SK-N-SH (cell line): Measurements from ENCODE around the gene LFNG. TPM values are rescaled to one million over a fixed set of nuclear protein-coding genes. Genes with fewer than 3 reads are reported as not detected.

ENCODE experiments used
- CTCF ChIA-PET: fragments of 300-600, 350-600 bp; formaldehyde crosslinking; extraction: SDS; loops from one replicate; lab custom pipeline; 2021; lab: Yijun Ruan, JAX
- POLR2A ChIA-PET: fragments of 350-600 bp; sonication (Branson Sonifier 250); formaldehyde crosslinking; extraction: SDS; loops from one replicate; lab custom pipeline; 2020; ENCODE audit warnings: antibody characterized with exemption, inconsistent platforms; lab: Yijun Ruan, JAX
- DNase-seq: peaks from one replicate; pipeline ENCODE4 v3.0.0; 2012
- H2AFZ ChIP-seq: fragments of 200-600 bp; sonication (generic); 2 replicates; pipeline ENCODE4 v1.8.1; 2016; ENCODE audit warnings: antibody characterized with exemption, mild to moderate bottlenecking, low read depth
- H3F3A ChIP-seq: fragments of 200-600 bp; sonication (generic); replicated peaks from 2 replicates; pipeline ENCODE3; 2016; ENCODE audit warnings: antibody characterized with exemption, mild to moderate bottlenecking; ENCODE audit not compliant: insufficient read depth
- H3K27ac ChIP-seq, 2 experiments: fragments of 200-500 bp in 1 of 2; fragments of 200-600 bp in 1 of 2; sonication (Bioruptor generic) in 1 of 2; sonication (generic), shearing (Covaris generic) in 1 of 2; 2 replicates each; pipeline versions ENCODE4 v1.5.1 to v1.6.1; 2014 to 2016; ENCODE audit warnings: low read depth in 2 of 2, inconsistent platforms in 1 of 2, low read length in 1 of 2, mild to moderate bottlenecking in 1 of 2, mixed read lengths in 1 of 2
- H3K27me3 ChIP-seq: fragments of 200-600 bp; sonication (generic), shearing (Covaris generic); 2 replicates; pipeline ENCODE4 v1.6.1; 2016; ENCODE audit warnings: mixed run types; ENCODE audit not compliant: insufficient read depth
- H3K36me3 ChIP-seq, 2 experiments: fragments of 200-500 bp in 1 of 2; fragments of 200-600 bp in 1 of 2; sonication (Bioruptor generic) in 1 of 2; sonication (generic) in 1 of 2; replicated peaks in 1 of 2; 2 replicates each; pipeline versions ENCODE3 to v1.5.1; 2014 to 2016; ENCODE audit warnings: low read length in 1 of 2, mild to moderate bottlenecking in 1 of 2; ENCODE audit not compliant: insufficient read depth in 2 of 2, control insufficient read depth in 1 of 2
- H3K4me1 ChIP-seq, 2 experiments: fragments of 200-500 bp in 1 of 2; fragments of 200-600 bp in 1 of 2; sonication (Bioruptor generic) in 1 of 2; sonication (generic), shearing (Covaris generic) in 1 of 2; 2 replicates each; pipeline versions ENCODE4 v1.5.1 to v1.6.1; 2014 to 2016; ENCODE audit warnings: low read depth in 1 of 2, low read length in 1 of 2, mixed run types in 1 of 2; ENCODE audit not compliant: insufficient read depth in 2 of 2, control insufficient read depth in 1 of 2
- H3K4me2 ChIP-seq: fragments of 200-600 bp; sonication (generic), shearing (Covaris generic); 2 replicates; pipeline ENCODE4 v1.6.1; 2017; ENCODE audit warnings: mixed run types
- H3K4me3 ChIP-seq, 2 experiments: fragments of 200-500 bp in 1 of 2; fragments of 200-600 bp in 1 of 2; sonication (Bioruptor generic) in 1 of 2; sonication (generic), shearing (Covaris generic) in 1 of 2; 2 replicates each; pipeline versions ENCODE4 v1.5.1 to v1.8.1; 2014 to 2016; ENCODE audit warnings: low read depth in 2 of 2, inconsistent platforms in 1 of 2, low read length in 1 of 2, mild to moderate bottlenecking in 1 of 2, mixed read lengths in 1 of 2, moderate library complexity in 1 of 2
- H3K79me2 ChIP-seq: fragments of 200-600 bp; sonication (generic); 2 replicates; pipeline ENCODE4 v1.8.1; 2017; ENCODE audit warnings: mild to moderate bottlenecking; ENCODE audit not compliant: insufficient read depth
- H3K9ac ChIP-seq: fragments of 200-600 bp; sonication (generic); 2 replicates; pipeline ENCODE4 v1.6.1; 2017; ENCODE audit warnings: mixed run types
- H3K9me2 ChIP-seq: fragments of 200-600 bp; sonication (generic); 2 replicates; pipeline ENCODE4 v1.6.1; 2017; ENCODE audit warnings: mixed run types
- H3K9me3 ChIP-seq: fragments of 200-600 bp; sonication (generic); 2 replicates; pipeline ENCODE4 v1.6.1; 2017; ENCODE audit warnings: mixed run types, mild to moderate bottlenecking, moderate library complexity
- H4K20me1 ChIP-seq: fragments of 200-600 bp; sonication (generic); 2 replicates; pipeline ENCODE4 v1.6.1; 2017; ENCODE audit warnings: mild to moderate bottlenecking, mixed run types; ENCODE audit not compliant: insufficient read depth
- CHD2 ChIP-seq: fragments of 150-350 bp; IDR thresholded peaks from 2 replicates; pipeline ENCODE4 v1.6.1; 2018; ENCODE audit warnings: low read length; ENCODE audit not compliant: partially characterized antibody
- ELF1 ChIP-seq: IDR thresholded peaks from 2 replicates; pipeline ENCODE4 v1.4.0; 2012
- EP300 ChIP-seq, 2 experiments: IDR thresholded peaks; 2 replicates each; pipeline versions ENCODE4 v1.4.0 to v1.6.1; 2012; ENCODE audit warnings: borderline replicate concordance in 1 of 2, low read depth in 1 of 2, low read length in 1 of 2
- EZH2phosphoT487 ChIP-seq: fragments of 200-600 bp; sonication (generic); IDR thresholded peaks from 2 replicates; pipeline ENCODE4 v1.6.1; 2017; ENCODE audit warnings: low read depth, mixed run types, mild to moderate bottlenecking, antibody characterized with exemption, moderate library complexity, borderline replicate concordance
- FOSL2 ChIP-seq: IDR thresholded peaks from 2 replicates; pipeline ENCODE4 v1.4.0; 2012; ENCODE audit warnings: low read depth, mild to moderate bottlenecking, moderate library complexity, borderline replicate concordance
- GABPA ChIP-seq: IDR thresholded peaks from 2 replicates; pipeline ENCODE4 v1.4.0; 2012; ENCODE audit warnings: low read depth, mild to moderate bottlenecking
- JUND ChIP-seq: IDR thresholded peaks from 2 replicates; pipeline ENCODE4 v1.4.0; 2012
- RAD21 ChIP-seq: IDR thresholded peaks from 2 replicates; pipeline ENCODE4 v1.6.1; 2012; ENCODE audit warnings: mild to moderate bottlenecking, low read length
- RFX5 ChIP-seq: IDR thresholded peaks from 2 replicates; pipeline ENCODE4 v1.6.1; 2012; ENCODE audit warnings: mild to moderate bottlenecking, improper control_type of control experiment, low read length
- RXRA ChIP-seq: IDR thresholded peaks from 2 replicates; pipeline ENCODE4 v1.4.0; 2012; ENCODE audit warnings: low read depth, mild to moderate bottlenecking, borderline replicate concordance
- SIN3A ChIP-seq: IDR thresholded peaks from 2 replicates; pipeline ENCODE4 v1.6.1; 2012; ENCODE audit warnings: low read depth, mild to moderate bottlenecking, low read length, moderate library complexity, borderline replicate concordance
- TAF1 ChIP-seq: IDR thresholded peaks from 2 replicates; pipeline ENCODE4 v1.6.1; 2012; ENCODE audit warnings: low read depth, mild to moderate bottlenecking, low read length, moderate library complexity, borderline replicate concordance
- TCF12 ChIP-seq: IDR thresholded peaks from 2 replicates; pipeline ENCODE4 v1.4.0; 2012
- WGBS: methylation state at CpG from one replicate; pipeline ENCODE4 v1.1.6; 2017; ENCODE audit warnings: low lambda C conversion rate; 5-methylcytosine and 5-hydroxymethylcytosine counted together
- polyA plus RNA-seq, 3 experiments: library from polyadenylated mRNA; depleted of rRNA; stranded (reverse); fragments of >200 nt; gene quantifications; 2 replicates each; pipeline ENCODE4 v1.2.3, GENCODE V29; 2012
- TF ChIP-seq, protein P1 (sequence below): fragments of 150-350 bp; IDR thresholded peaks from 2 replicates; pipeline ENCODE4 v1.6.1; 2017; ENCODE audit warnings: antibody characterized with exemption, low read length, low read depth, borderline replicate concordance
- TF ChIP-seq, protein P2 (sequence below): fragments of 200-600 bp; sonication (generic); IDR thresholded peaks from 2 replicates; pipeline ENCODE4 v1.6.1; 2017; ENCODE audit warnings: antibody characterized with exemption, mild to moderate bottlenecking, moderate library complexity
- TF ChIP-seq, protein P3 (sequence below): fragments of 150-350 bp; IDR thresholded peaks from 2 replicates; pipeline ENCODE4 v1.6.1; 2016; ENCODE audit warnings: mild to moderate bottlenecking, low read depth, low read length
- TF ChIP-seq, protein P4 (sequence below): IDR thresholded peaks from 2 replicates; pipeline ENCODE4 v1.4.0; 2012; ENCODE audit warnings: low read depth, borderline replicate concordance
- TF ChIP-seq, protein P5 (sequence below): IDR thresholded peaks from 2 replicates; pipeline ENCODE4 v1.4.0; 2012; ENCODE audit warnings: low read depth, borderline replicate concordance

LFNG gene
- polyA plus RNA-seq, 1 of the 3 experiments (the other 2 are of a cell fraction): 9.4 TPM

DNA sequence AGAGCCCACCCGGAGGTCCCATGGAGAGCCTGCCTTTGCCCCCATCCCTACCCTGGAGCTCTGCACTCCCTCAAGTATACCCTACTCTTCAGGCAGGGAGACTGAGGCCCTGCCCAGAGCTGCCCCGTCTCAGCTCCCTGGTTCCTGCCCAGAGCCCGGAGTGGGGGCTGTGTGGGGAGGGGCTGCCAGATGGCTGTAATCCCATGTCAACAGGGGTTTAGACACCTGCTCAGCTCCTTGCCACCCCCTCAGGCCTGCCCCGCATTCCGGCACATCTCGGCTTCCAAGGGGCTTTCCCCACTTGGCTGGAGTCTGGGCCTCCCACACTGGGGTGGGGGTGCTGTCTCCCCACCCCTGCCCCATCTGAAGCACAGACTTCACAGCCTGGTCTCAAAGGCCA is 20.9 kb upstream of the LFNG start:
- H3K4me3 ChIP-seq: no peak overlapping the region
- H3K9me2 ChIP-seq: no peaks in the 10 kb centered on the region
- no peaks in the 10 kb centered on the region for H3K79me2 ChIP-seq
- no peaks in the 10 kb centered on the region for H4K20me1 ChIP-seq
- no peaks in the 10 kb centered on the region for H3K36me3 ChIP-seq
- ChIA-PET POLR2A (interaction anchor here (0.9 kb wide), 1 partner anchor 8 kb away, joined by 3 read pairs; no protein-coding TSS in a partner anchor), CTCF (interaction anchor here (0.9 to 4.7 kb wide), 5 partner anchors 10 to 69 kb away, joined by 3 to 21 read pairs (median 3); no protein-coding TSS in a partner anchor)
- no peaks in the 10 kb centered on the region for H3K27me3 ChIP-seq
- H3K9me3 ChIP-seq: no peaks in the 10 kb centered on the region
- no peak overlapping the region for H3K9ac ChIP-seq
- H2AFZ ChIP-seq: no peak overlapping the region
- H3K4me2 ChIP-seq: no peak overlapping the region
- H3F3A ChIP-seq: no peaks in the 10 kb centered on the region
- DNase-seq: no peak
- 88% methylated on average over 5 of the region's 6 CpGs for whole genome bisulfite sequencing
- H3K4me1 ChIP-seq: peaks cover 2 to 24% of the 10 kb centered on the region in 2 experiments; a peak in 1 of 4 replicates
- TF ChIP-seq ELF1 (no peak), RAD21 (no peak), RXRA (no peak), TCF12 (no peak), GABPA (no peak), JUND (no peak), SIN3A (no peak), FOSL2 (no peak)
- TF ChIP-seq, protein P1, sequence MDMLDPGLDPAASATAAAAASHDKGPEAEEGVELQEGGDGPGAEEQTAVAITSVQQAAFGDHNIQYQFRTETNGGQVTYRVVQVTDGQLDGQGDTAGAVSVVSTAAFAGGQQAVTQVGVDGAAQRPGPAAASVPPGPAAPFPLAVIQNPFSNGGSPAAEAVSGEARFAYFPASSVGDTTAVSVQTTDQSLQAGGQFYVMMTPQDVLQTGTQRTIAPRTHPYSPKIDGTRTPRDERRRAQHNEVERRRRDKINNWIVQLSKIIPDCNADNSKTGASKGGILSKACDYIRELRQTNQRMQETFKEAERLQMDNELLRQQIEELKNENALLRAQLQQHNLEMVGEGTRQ: no peak
- TF ChIP-seq, protein P2, sequence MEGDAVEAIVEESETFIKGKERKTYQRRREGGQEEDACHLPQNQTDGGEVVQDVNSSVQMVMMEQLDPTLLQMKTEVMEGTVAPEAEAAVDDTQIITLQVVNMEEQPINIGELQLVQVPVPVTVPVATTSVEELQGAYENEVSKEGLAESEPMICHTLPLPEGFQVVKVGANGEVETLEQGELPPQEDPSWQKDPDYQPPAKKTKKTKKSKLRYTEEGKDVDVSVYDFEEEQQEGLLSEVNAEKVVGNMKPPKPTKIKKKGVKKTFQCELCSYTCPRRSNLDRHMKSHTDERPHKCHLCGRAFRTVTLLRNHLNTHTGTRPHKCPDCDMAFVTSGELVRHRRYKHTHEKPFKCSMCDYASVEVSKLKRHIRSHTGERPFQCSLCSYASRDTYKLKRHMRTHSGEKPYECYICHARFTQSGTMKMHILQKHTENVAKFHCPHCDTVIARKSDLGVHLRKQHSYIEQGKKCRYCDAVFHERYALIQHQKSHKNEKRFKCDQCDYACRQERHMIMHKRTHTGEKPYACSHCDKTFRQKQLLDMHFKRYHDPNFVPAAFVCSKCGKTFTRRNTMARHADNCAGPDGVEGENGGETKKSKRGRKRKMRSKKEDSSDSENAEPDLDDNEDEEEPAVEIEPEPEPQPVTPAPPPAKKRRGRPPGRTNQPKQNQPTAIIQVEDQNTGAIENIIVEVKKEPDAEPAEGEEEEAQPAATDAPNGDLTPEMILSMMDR: no peak
- TF ChIP-seq, protein P3, sequence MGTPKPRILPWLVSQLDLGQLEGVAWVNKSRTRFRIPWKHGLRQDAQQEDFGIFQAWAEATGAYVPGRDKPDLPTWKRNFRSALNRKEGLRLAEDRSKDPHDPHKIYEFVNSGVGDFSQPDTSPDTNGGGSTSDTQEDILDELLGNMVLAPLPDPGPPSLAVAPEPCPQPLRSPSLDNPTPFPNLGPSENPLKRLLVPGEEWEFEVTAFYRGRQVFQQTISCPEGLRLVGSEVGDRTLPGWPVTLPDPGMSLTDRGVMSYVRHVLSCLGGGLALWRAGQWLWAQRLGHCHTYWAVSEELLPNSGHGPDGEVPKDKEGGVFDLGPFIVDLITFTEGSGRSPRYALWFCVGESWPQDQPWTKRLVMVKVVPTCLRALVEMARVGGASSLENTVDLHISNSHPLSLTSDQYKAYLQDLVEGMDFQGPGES: no peak
- TF ChIP-seq, protein P4, sequence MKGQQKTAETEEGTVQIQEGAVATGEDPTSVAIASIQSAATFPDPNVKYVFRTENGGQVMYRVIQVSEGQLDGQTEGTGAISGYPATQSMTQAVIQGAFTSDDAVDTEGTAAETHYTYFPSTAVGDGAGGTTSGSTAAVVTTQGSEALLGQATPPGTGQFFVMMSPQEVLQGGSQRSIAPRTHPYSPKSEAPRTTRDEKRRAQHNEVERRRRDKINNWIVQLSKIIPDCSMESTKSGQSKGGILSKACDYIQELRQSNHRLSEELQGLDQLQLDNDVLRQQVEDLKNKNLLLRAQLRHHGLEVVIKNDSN: no peak
- H3K27ac ChIP-seq: no peak overlapping the region

DNA sequence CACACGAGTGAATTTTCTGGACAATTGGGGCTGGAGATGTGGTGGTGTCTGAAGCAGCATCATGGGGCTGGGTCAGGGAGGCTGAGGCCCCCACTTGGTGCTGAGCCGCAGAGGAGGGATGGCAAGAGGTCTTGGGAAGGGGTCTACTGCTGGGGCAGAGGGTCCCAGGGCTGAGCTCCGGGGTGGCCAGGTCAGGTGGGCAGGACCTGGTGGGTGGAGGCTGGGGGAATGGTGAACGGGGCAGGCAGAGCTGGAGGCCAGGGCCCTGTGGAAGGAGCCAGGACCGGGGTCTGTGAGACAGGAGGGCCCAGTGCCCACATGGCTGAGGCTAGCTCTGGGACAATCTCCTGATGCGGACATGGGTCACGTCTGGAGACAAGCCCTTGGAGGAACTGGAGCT is 20.4 kb upstream of the LFNG start:
- 86% methylated on average over 7 of the region's 7 CpGs for WGBS
- TF ChIP-seq TAF1 (no peak), RXRA (no peak), RFX5 (no peak), GABPA (no peak), CHD2 (no peak), EZH2phosphoT487 (no peak), EP300 (IDR thresholded peaks at IDR 0.05; ENCODE audit: borderline replicate concordance in 1 of 2, low read depth in 1 of 2, low read length in 1 of 2) (no peak)
- TF ChIP-seq, protein P2: no peak
- TF ChIP-seq, protein P5, sequence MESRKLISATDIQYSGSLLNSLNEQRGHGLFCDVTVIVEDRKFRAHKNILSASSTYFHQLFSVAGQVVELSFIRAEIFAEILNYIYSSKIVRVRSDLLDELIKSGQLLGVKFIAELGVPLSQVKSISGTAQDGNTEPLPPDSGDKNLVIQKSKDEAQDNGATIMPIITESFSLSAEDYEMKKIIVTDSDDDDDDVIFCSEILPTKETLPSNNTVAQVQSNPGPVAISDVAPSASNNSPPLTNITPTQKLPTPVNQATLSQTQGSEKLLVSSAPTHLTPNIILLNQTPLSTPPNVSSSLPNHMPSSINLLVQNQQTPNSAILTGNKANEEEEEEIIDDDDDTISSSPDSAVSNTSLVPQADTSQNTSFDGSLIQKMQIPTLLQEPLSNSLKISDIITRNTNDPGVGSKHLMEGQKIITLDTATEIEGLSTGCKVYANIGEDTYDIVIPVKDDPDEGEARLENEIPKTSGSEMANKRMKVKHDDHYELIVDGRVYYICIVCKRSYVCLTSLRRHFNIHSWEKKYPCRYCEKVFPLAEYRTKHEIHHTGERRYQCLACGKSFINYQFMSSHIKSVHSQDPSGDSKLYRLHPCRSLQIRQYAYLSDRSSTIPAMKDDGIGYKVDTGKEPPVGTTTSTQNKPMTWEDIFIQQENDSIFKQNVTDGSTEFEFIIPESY: no peak

More for the DNA sequence above, 20.4 kb upstream of the LFNG start:
- ChIA-PET CTCF (interaction anchor here (1.0 to 4.7 kb wide), 5 partner anchors 10 to 30 kb away, joined by 3 to 21 read pairs (median 3); no protein-coding TSS in a partner anchor), POLR2A (interaction anchor here (0.9 kb wide), 1 partner anchor 8 kb away, joined by 3 read pairs; no protein-coding TSS in a partner anchor)
- Histone ChIP-seq H3K4me1 (peaks cover 0 to 20% of the 10 kb centered on the region in 2 experiments; a peak in 1 of 4 replicates), H3K4me2 (no peak overlapping the region), H3F3A (no peaks in the 10 kb centered on the region), H3K9me2 (no peaks in the 10 kb centered on the region), H3K4me3 (no peak overlapping the region), H3K27me3 (no peaks in the 10 kb centered on the region), H3K27ac (no peak overlapping the region), H4K20me1 (no peaks in the 10 kb centered on the region), H2AFZ (no peak overlapping the region), H3K9ac (no peak overlapping the region), H3K79me2 (no peaks in the 10 kb centered on the region), H3K36me3 (no peaks in the 10 kb centered on the region), H3K9me3 (no peaks in the 10 kb centered on the region)
- no peak for DNase-seq
